Testis (tissue), 3 donors: ENCODE results near the gene SPATA13. TPM values are rescaled to one million over a fixed set of nuclear protein-coding genes. Genes with fewer than 3 reads are reported as not detected.

Experiments
- DNase-seq: peaks from one replicate; pipeline ENCODE4 v3.0.0-alpha.2; 2019
- H3K27ac ChIP-seq, 2 donors: fragments of 200-600 bp; sonication (generic); one replicate each; pipeline ENCODE4 v1.5.1; 2019
- H3K27me3 ChIP-seq: fragments of 200-600 bp; sonication (generic); one replicate; pipeline ENCODE4 v1.5.1; 2019
- H3K36me3 ChIP-seq: fragments of 200-600 bp; sonication (generic); one replicate; pipeline ENCODE4 v1.5.1; 2017; ENCODE audit warnings: low read depth; ENCODE audit errors: missing control alignments
- H3K4me1 ChIP-seq: fragments of 200-600 bp; sonication (generic); one replicate; pipeline ENCODE4 v1.5.1; 2019
- H3K4me3 ChIP-seq, 2 donors: fragments of 200-600 bp; sonication (generic); one replicate each; pipeline ENCODE4 v1.5.1; 2017 to 2019
- H3K9me3 ChIP-seq: fragments of 200-600 bp; sonication (generic); one replicate; pipeline ENCODE4 v1.5.1; 2017
- POLR2A ChIP-seq: fragments of 450-650 bp; IDR thresholded peaks from one replicate; pipeline ENCODE4 v1.6.1; 2017; ENCODE audit warnings: antibody characterized with exemption, mild to moderate bottlenecking, moderate library complexity
- WGBS, 2 donors: methylation state at CpG; one replicate each; pipeline ENCODE4 v1.1.5; 2018; 5-methylcytosine and 5-hydroxymethylcytosine counted together
- intact Hi-C: fragments of 100-400 bp; cut with DNase I; formaldehyde crosslinking; loops from one replicate; pipeline ENCODE4 v1.15.1; 2023; ENCODE audit warnings: low total_unique reads
- polyA plus RNA-seq: library from polyadenylated mRNA; stranded (reverse); fragments of 350-450 nt; fragmentation: Illumina TruSeq; extraction: RNeasy Lipid Tissue Mini Kit (QIAGEN cat#74804); gene quantifications from one replicate; pipeline ENCODE4 v1.2.3, GENCODE V29; 2014; ENCODE audit warnings: low read depth, low replicate concordance; ENCODE audit not compliant: insufficient read depth
- total RNA-seq, 2 donors: library from RNA; depleted of rRNA; stranded (reverse); fragments of >200 nt; gene quantifications; one replicate each; pipeline ENCODE4 v1.2.3, GENCODE V29; 2016
- TF ChIP-seq, protein P1 (sequence below), 3 experiments: fragments of 450-650 bp in 2 of 3; fragments of 200-600 bp in 1 of 3; sonication (generic) in 1 of 3; IDR thresholded peaks; one replicate each; pipeline ENCODE4 v1.5.1; 2016 to 2019; ENCODE audit warnings: antibody characterized with exemption in 3 of 3, mild to moderate bottlenecking in 2 of 3, moderate library complexity in 1 of 3

The SPATA13 gene
- total and polyA plus RNA-seq, 3 donors from 2014 or later = 12.9 to 35.6 (median 30.6) TPM

DNA sequence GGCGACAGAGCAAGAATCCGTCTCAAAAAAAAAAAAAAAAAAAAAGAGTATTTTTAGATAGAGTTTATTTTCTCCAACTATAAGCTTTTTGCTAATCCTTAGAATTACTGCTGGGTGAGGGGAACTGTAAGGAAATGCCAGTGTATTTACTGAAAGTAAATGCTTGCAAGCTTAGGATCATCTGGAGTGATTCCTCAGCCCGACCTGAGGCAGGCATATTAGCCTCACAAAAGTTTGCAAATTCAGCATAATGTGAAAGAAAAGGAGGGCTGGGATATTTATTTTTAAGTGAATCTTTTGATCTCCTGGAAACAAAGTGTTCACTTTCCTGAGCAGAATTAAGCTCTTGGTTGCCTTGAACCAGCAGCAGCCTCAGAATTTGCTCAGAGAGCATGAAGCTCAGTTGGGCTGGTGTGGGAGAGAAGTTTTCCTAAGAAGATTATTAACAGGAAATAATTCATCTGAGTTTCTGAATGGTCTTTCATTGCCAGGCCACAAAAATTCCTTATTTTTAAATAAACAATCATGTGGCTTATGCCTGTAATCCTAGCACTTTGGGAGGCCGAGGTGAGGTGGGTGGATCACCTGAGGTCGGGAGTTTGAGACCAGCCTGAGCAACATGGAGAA lies 24.7 kb upstream of the SPATA13 start:
- DNase-seq = no peak
- intact Hi-C loops = no loop called here

DNA sequence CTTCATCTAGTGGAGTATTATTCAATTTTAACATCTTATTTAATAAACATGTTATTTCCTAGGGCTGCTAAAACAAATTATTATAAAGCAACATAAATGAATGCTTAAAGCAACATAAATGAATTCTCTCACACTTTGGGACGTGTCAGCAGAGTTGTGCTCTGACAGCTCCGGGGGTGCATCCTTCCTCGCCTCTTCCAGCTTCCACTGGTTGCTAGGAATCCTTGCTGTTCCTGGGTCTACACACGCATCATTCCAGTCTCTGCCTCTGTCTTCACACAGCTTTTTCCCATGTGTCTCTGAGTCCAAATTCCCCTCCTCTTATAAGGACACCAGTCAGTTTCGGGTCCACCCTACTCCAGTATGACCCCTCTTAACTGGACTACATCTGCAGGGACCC lies 21.6 kb upstream of the SPATA13 start:
- Histone ChIP-seq H3K36me3 (no peaks in the 10 kb centered on the region), H3K4me3 (no peak overlapping the region), H3K27me3 (no peaks in the 10 kb centered on the region), H3K9me3 (no peaks in the 10 kb centered on the region), H3K4me1 (no peaks in the 10 kb centered on the region), H3K27ac (no peak overlapping the region)
- DNase-seq = no peak
- intact Hi-C loops = no loop called here
- WGBS, 2 donors = 89 to 92% methylated on average over 5 of the region's 5 CpGs
- no peak for TF ChIP-seq POLR2A
- TF ChIP-seq, protein P1, sequence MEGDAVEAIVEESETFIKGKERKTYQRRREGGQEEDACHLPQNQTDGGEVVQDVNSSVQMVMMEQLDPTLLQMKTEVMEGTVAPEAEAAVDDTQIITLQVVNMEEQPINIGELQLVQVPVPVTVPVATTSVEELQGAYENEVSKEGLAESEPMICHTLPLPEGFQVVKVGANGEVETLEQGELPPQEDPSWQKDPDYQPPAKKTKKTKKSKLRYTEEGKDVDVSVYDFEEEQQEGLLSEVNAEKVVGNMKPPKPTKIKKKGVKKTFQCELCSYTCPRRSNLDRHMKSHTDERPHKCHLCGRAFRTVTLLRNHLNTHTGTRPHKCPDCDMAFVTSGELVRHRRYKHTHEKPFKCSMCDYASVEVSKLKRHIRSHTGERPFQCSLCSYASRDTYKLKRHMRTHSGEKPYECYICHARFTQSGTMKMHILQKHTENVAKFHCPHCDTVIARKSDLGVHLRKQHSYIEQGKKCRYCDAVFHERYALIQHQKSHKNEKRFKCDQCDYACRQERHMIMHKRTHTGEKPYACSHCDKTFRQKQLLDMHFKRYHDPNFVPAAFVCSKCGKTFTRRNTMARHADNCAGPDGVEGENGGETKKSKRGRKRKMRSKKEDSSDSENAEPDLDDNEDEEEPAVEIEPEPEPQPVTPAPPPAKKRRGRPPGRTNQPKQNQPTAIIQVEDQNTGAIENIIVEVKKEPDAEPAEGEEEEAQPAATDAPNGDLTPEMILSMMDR (IDR thresholded peaks at IDR 0.05) = no peak

More for the DNA sequence above, 24.7 kb upstream of the SPATA13 start:
- Histone ChIP-seq H3K4me3 (no peak overlapping the region), H3K4me1 (no peaks in the 10 kb centered on the region), H3K9me3 (no peaks in the 10 kb centered on the region), H3K36me3 (no peaks in the 10 kb centered on the region), H3K27me3 (no peaks in the 10 kb centered on the region), H3K27ac (no peak overlapping the region)
- TF ChIP-seq, protein P1 (IDR thresholded peaks at IDR 0.05) = no peak
- WGBS, 2 donors = 74 to 92% methylated on average over 5 of the region's 5 CpGs

DNA sequence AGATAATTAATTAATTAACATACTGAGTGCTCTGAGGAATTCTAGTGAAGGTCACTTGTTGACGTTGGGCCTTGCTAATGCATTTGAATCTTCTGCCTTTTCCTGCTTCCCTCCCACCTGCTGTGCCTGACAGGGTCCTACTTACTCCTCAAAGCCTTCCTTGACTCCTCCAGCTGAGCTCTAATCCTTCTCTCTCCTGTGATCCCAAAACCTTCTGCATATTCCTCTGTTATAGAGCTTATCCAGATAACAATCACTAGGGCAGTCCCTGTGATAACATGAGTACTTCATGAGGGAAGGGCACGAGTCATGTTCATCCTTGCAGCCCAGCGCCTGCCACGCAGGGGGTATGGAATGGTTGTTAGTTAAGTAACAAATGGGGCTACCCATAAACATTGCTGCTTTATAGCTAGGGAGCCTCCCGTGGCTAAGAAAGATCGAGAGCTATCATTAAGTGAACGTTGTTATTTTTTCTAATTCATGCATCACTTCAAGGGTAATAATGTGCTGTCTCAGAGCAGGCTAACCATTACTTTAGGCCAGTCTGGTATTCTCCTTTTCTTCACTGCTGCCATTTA lies 19.1 kb upstream of the SPATA13 start:
- no peaks in the 10 kb centered on the region for H3K4me1 ChIP-seq
- intact Hi-C loops = no loop called here
- H3K27me3 ChIP-seq = no peaks in the 10 kb centered on the region
- no peaks in the 10 kb centered on the region for H3K36me3 ChIP-seq
- no peak for DNase-seq
- TF ChIP-seq POLR2A = no peak
- TF ChIP-seq, protein P1 (IDR thresholded peaks at IDR 0.05) = no peak
- no peak overlapping the region for H3K27ac ChIP-seq
- H3K9me3 ChIP-seq = no peaks in the 10 kb centered on the region
- no peak overlapping the region for H3K4me3 ChIP-seq
- 84 to 91% methylated on average over 7 of the region's 7 CpGs for WGBS, 2 donors

DNA sequence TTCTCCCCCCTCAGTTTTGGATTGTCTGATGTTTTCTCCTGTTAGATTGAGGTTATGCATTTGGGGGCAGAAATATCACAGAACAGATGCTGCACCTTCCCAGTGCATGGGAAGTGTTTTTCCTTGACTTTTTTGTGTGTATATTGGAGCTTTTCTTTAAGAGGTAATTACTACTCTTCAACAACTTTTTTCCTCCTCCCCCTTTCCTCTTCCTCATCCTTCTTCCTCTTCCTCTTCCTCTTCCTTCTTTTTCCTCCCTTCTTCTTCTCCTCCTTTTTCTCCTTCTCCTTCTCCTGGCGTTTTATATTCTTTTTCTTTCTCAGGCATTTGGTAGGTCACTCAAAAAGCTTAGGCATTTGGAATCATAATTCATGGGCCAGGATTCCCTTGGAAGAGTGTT lies 18.1 kb upstream of the SPATA13 start:
- H3K4me3 ChIP-seq = no peak overlapping the region
- WGBS, 2 donors = 79 to 86% methylated on average over 1 of the region's 1 CpG
- intact Hi-C loops = no loop called here
- H3K27me3 ChIP-seq = no peaks in the 10 kb centered on the region
- DNase-seq = no peak
- H3K36me3 ChIP-seq = no peaks in the 10 kb centered on the region
- TF ChIP-seq, protein P1 (IDR thresholded peaks at IDR 0.05) = no peak
- no peak for TF ChIP-seq POLR2A
- H3K4me1 ChIP-seq = no peaks in the 10 kb centered on the region
- H3K9me3 ChIP-seq = no peaks in the 10 kb centered on the region
- H3K27ac ChIP-seq = no peak overlapping the region

DNA sequence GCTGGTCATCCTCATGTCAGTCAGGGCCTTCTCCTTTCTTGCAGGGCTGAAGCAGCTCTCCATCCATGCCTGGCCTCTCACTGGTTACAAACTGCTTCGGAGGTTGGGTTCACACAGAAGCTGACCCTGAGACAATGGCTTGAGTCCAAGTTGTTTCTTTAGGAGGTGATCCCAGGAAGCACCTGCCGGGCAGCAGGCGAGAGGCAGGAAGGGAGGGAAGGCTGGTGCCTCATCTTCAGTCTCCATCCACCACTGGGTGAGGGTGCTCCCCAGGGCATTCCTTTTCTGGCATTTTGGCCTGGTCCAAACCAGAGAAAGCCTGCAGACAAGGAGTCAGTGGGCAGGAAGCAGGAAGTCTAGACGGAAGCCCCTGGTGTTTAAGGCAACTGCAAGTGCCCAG lies 17.6 kb upstream of the SPATA13 start:
- no peaks in the 10 kb centered on the region for H3K36me3 ChIP-seq
- 63 to 79% methylated on average over 4 of the region's 4 CpGs for WGBS, 2 donors
- DNase-seq = no peak
- TF ChIP-seq POLR2A = no peak
- TF ChIP-seq, protein P1 (IDR thresholded peaks at IDR 0.05) = no peak
- no peaks in the 10 kb centered on the region for H3K27me3 ChIP-seq
- intact Hi-C loops = no loop called here
- H3K4me1 ChIP-seq = no peaks in the 10 kb centered on the region
- H3K9me3 ChIP-seq = no peaks in the 10 kb centered on the region
- no peak overlapping the region for H3K4me3 ChIP-seq
- H3K27ac ChIP-seq = no peak overlapping the region
